ENCODE results near the gene PCP2.

- no peak for TF ChIP-seq CTCF (IDR thresholded peaks at IDR 0.05)
- no peak for TF ChIP-seq POLR2A (IDR thresholded peaks at IDR 0.05)
These were observed 23.7 kb upstream of the PCP2 start for GRCh38 chr19:7657131-7657751.

Measured in uterus (tissue), 2 donors.